Kidney tubule cell (primary cell): ENCODE measurements around the gene B3GAT1.

ENCODE experiments used
- DNase-seq: peaks from one replicate; pipeline ENCODE4 v3.0.0-alpha.2; 2018; ENCODE audit warnings: low spot score

B3GAT1 gene

DNA sequence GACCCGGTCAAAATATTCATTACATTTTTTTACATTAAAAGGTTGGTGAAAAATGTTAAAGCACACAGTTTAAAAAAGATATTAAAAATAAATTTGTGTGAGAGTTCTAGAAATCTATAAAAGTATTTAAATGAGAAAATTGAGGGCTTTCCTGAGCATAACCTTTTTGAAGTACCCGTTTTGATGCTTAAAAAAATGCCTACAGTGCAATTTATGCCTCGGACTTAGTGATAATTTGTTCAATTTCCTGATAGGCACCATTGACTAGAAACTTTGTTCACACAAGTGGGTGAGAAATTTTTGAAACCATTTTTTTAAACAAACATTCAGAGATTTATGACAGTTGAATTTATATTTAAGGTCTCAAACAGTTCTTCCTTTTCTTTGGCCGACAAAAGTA, 29.7 kb upstream of the B3GAT1 start:
- DNase-seq: no peak

DNA sequence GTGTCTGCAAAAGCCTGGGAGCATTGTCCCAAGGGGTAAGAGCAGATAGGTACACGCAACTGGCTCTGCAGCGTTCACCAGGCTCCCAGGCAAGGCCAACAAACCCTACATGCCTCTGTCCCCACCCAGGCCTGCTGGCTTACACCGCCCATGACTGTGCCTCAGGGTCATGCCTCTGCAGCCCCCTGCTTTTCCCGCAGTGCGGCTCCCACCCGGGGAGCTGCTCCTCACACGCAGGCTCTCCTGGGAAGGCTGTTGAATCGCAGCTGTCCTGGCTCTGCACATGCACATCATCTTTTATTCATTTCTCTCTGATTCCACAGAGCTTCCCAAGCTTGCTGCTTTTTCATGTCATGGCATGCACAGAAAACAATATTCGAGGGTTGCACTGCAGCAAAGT, 29.2 kb upstream of the B3GAT1 start:
- DNase-seq: no peak

DNA sequence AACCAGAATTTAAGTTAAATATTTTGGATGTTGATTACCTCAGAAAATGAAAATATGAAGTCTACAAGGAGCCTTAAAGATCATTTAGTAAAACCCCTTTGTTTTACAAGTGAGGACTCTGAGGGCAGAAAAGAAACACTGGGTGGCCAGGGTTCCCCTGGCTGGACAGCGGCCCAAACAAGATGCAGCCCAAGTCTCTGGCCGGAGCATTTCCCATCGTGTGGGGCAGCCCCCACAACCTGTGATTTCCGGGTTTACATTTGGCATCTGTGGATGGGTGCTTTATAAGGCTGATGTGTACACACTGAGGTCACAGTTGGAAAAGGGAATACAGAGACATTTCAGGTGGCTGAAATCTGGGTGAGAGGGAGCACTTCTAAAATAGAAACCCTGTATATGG, 28.8 kb upstream of the B3GAT1 start:
- DNase-seq: no peak

DNA sequence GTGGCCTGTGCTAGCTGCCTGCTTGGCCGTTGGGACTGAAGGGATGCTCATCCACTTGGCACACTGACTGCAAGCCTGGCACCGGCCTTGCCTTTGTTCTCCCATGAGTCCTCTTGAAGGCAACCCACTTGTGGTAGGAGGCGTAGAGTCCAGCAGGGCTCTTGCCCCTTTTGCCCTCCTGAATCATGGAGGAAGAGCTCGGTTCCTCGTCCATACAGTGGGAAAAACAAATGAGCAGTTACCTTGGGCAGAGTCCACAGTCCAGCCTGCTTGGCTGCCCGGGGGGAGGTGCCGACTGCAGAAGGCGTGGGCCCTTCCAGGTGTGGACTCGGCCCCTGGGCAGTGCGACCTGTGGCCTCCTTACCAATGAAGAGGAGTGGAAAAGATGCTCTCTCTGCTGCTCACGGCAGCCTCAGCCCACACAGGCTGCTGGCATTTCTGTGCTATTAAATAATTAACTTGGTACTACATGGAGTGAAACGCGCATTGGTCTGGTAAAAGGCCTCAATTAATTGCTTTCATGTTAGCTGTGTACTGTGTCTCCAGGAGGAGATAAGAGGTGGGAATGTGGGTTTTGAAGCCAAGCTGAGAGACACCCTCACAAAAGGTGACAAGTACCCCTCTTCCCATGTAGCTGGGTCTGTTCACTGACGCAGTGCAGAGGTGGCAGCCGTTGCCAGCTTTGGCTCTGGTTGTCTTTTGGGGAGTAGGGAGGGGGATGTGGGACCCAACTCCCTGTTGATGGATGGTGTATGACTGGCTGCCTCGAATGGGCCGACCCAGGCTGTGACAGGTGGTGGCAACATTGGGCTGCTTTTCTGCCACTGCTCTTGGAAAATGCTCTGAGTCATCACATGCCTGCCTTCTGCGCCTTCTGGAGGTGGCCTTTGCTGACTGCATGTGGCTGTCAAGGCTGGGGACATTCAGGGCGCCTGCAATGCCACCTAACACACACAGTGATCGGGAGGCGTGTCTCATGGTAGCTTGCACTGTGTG, 26.8 kb upstream of the B3GAT1 start:
- peak; percentile 37 for DNase-seq

DNA sequence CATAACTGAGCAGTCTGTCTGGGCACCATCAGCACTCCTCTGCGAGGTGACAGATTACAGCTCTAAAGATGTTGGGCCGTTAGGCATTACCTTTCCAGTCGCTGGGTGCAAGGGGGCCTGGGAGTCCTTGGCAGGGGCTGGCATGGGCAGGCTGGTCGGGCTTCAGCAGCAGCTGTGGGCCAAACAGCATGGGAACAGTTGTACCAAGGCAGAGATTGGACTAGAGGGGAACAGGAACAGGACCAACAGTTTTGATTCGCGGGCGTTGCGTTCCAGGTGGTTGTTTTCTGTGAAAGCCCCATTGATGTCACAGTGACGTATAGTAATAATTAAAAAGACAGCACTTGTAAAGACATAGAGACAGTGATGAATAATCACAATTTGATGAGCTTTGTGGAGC, 25.8 kb upstream of the B3GAT1 start:
- no peak for DNase-seq

DNA sequence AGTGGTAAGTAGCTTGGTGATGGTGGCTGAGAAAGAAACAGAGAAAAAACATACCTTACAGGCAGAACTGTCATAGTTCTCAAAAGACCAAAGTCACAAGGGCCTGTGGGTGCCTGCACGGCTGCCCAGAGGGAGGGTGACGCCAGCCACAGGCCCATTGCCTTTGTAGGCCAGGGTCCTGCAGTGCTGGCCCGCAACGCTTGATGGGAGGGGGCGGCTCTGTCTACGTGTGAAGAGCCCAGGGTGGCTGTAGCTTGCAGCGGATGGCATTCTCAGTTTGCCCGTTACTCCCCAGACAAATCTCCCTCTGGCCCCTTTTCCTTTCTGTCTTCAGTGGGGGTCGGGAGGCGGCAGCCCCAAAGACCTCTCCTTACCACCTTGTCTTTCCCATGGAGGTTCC, 24.7 kb upstream of the B3GAT1 start:
- no peak for DNase-seq

GRCh38 chr11:134433806-134434205, 21.8 kb upstream of the B3GAT1 start:
- DNase-seq: no peak

GRCh38 chr11:134433251-134433650, 21.2 kb upstream of the B3GAT1 start:
- no peak for DNase-seq

DNA sequence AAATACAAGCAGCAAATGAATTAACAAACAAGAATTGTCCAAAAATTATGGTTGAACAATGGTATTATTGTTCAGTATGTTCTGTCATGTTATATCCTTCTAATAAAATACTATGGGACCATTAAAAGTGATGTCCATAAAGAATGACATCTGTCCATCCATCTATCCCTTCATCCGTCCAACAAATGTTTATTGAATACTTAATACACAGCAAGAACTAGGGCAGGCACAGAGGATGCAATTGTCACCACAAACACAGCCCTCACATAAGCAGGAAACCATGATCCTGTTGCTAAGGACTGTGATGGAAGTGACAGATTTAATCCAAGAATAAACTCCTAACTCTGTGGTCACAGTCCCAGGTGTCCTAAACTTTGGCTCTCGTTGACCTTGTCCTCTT, 20.7 kb upstream of the B3GAT1 start:
- DNase-seq: no peak

DNA sequence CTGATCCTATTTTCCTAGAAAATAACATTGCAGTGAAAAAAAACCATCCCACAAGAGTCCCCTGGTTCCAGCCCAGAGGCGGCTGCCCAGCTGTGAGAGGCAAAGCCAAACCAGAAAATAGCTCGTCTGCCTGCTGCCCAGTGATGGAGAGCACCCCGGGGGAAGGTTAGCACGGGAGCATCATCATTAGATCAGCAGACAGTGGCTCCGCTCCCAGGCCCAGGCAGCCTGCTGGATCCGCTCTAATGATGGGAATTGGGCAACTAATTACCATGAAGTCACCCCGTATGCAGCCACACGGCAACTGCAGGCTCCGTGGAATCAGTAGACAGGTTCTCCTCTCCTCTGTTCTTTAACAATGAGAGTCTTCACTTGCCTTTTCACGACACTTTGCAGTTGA, 17.1 kb upstream of the B3GAT1 start:
- no peak for DNase-seq

- no peak for DNase-seq
These were observed 13.9 kb upstream of the B3GAT1 start for GRCh38 chr11:134425816-134426536.

- no peak for DNase-seq
These were observed 13.4 kb upstream of the B3GAT1 start for GRCh38 chr11:134425413-134425812.

DNA sequence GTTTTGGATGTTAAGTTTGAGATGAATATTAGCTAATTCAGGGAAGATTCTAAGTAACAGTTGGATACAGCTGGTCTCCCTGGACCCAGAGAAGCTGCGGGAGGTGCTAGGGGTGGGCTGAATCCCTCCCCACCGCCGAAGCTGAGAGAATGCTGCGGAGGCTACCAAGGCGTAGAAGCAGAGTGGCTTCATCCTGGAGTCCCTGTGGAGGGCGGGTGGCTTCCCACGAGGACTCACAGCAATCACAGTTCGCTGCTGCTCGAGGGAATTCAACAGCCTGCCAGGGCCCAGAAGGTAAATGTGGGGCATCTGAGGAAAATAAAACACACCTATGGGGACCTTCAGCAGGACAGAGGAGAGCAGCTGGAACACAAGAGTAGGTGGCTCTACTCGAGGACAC, 11.1 kb upstream of the B3GAT1 start:
- DNase-seq: no peak

DNA sequence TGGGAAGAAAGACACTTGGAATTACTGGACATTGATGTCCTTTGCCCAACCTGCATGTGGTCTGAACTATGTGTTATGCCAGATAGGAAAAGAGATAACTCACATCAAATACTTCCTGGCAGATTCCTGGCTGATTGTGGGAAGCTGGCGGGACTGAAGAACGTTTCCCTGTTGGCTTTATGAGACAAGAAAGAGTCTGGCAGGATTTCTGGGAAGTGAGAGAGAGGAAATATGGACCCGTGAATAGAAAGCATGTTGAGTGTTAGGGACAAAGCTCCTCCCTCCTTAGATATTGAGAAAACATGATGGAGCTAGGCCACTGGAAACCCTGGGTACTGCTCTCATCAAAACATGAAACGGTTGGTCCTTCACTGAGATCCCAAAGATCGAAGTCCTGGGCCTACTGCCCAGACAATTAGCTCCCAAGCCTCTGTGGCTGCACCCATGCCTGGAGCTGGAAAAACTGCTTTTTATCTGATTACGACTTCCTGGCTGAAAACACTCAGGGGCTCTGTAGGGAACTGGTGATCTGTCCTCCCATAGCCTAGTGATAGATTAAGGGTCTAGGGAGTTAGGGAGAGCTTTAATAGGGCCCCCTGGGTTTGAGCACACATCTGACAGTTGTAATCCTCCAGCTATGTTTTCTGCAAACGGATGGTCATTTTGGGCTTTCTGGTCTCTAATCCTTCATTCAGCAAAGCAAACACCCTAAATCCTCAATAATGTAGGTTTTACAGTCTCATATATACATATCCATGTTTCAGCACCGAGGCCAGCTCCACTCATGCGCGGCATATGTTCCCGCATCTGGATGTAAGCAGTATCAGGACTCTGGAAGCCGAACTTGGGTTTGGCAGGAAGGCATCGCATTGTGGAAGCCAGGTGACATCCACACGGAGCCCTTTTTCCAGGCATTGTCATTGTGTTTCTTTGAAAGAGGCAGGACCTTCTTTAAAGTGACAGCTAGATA, 6.1 kb upstream of the B3GAT1 start:
- DNase-seq: no peak

DNA sequence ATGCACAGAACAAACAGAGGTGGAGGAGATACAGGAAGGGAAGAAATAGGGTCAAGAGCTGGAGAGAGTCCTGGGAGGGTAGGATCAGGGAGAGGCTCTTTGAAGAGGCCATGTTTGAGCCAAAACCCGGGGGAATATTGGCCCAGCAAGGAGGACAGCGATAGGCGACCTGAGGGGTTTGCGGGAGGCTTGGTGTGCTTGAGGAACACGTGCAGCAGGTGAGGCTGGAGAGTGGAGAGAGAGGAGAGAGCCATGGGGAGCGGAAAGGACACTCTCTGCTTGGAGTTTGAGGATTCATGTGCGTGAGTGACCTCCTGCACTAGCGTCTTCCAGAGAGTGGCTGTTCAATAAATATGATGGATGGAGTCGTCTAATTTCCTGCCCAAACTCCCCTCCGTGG, 4.7 kb upstream of the B3GAT1 start:
- no peak for DNase-seq

DNA sequence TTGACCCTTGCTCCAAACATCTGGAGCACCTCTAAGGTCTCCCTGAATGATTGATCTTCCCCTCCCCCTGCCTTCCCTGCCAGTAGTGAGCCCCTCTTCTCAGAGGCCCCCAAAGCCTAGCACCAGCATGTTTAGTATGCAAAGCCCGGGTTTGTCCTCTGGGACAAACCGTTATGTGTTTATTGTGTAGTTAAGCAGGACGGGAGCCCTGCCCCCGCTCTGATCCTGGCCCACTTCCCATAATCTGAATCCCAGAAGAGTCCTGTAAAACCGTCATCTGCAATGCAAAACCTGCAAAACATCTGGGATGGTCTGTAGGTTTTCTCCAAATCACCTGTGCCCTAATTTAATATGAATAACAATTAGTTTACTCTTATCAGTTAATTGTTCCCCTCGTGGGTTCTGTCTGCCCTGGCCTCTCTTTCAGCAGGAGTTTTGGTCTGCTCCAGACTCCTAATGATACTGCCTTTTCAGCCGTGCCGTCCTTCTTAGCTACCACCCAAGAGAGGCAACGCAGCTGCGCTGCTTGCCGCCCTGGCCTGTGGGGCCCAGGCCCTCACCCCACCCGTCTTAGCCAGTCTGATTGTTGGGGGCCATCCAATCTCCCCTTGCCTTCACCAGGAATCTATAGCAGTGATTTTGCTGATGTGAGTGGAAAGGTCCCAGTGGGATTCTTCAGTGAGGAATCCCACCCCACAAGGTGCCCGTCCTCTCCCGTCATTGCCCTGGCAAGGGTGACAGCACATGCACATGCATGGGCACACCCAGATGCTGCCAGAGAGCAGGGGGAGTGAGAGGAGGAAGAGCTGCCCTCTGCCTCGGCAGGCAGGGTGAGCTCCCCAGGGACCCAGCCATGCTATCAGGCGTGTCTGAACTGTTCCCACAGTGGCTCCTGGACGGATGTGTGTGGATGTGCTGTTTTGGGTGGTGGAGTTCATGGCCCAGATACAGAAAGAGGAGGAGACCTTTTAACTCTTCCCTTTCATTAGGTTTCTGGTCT, 3.0 kb upstream of the B3GAT1 start:
- DNase-seq: no peak

- DNase-seq: no peak
These were observed 2.0 kb upstream of the B3GAT1 start for GRCh38 chr11:134413826-134414731.

DNA sequence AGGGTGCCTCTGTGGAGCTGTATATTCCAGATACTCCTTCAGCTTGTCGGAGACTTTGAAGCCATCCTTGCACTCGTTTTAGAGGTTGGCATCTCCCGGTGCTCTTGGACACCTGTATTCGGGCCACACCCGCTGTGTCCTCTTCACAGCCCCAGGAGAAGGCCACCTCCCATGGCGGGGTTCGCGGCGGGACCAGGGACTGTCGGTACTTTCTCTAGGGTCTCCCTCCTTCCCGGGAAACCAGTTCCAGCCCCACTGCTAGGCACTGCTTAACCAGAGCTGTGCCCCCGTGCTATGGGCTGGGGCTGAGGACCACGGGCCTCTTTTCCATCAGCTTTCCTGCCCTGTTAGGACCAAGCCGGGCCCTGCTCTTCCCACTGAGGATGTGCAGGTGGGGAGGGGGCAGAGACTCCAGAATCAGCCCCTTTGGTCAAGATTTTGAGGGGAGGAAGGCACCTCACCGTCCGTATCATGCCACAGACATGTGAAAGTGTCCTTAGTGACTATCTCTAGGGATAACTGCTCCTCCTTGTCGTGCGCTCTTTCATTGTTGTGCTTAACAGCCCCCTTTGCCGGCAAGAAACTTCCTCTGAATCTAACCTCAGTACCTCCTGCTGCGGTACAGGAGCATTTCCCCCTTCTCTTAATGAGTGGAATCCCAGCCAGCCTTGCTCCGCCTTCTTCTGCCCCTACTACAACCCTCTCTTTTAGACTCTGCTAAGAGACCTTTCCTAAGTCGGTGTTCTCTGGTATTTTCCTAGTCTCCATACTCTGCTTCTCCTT, 1.2 kb upstream of the B3GAT1 start:
- no peak for DNase-seq

- no peak for DNase-seq
These were observed 1.3 kb downstream of the B3GAT1 start for GRCh38 chr11:134410766-134411165.
